HFFc6 (cell line): ENCODE measurements around the gene NXF1. TPM values are rescaled to one million over a fixed set of nuclear protein-coding genes. Genes with fewer than 3 reads are reported as not detected.

ENCODE experiments used
- DNase-seq: peaks from one replicate; pipeline ENCODE4 v3.0.0-alpha.2; 2018
- H3K27ac Mint-ChIP-seq: 2 replicates; pipeline ENCODE4 v1.8.0; 2020; ENCODE audit warnings: mild to moderate bottlenecking, mixed read lengths
- H3K27me3 Mint-ChIP-seq: 2 replicates; pipeline ENCODE4 v1.8.0; 2021; ENCODE audit warnings: mild to moderate bottlenecking, moderate library complexity, mixed read lengths; ENCODE audit not compliant: insufficient read depth
- H3K36me3 Mint-ChIP-seq: 2 replicates; pipeline ENCODE4 v1.8.0; 2021; ENCODE audit warnings: low read depth, mixed read lengths
- H3K4me1 Mint-ChIP-seq: 2 replicates; pipeline ENCODE4 v1.8.0; 2020; ENCODE audit warnings: low read depth, mixed read lengths
- H3K4me3 Mint-ChIP-seq: 2 replicates; pipeline ENCODE4 v1.8.0; 2020; ENCODE audit warnings: mild to moderate bottlenecking, moderate library complexity, mixed read lengths
- H3K9me3 Mint-ChIP-seq: 2 replicates; pipeline ENCODE4 v1.8.0; 2020; ENCODE audit warnings: mild to moderate bottlenecking, mixed read lengths
- CTCF ChIP-seq: fragments of 200-600 bp; sonication (generic); IDR thresholded peaks from 2 replicates; pipeline ENCODE4 v1.5.0; 2021; ENCODE audit warnings: antibody characterized with exemption, mild to moderate bottlenecking
- total RNA-seq, 6 experiments: library from RNA; stranded (reverse); fragmentation: NEBNext Ultra II Directional; extraction: Animal tissue kit (Norgen Biotek cat#: 25700); gene quantifications; 2 replicates in 1 of 6; 3 replicates in 5 of 6; pipeline ENCODE4 v1.2.3, GENCODE V29; 2021

The NXF1 gene
- total RNA-seq, 6 experiments from 2014 or later: 51.5 to 57.7 (median 55.0) TPM

- Mint-ChIP-seq H3K9me3 (peaks cover 10% of the 10 kb centered on the region), H3K27me3 (peaks cover 19% of the 10 kb centered on the region), H3K4me1 (peaks cover 31% of the 10 kb centered on the region), H3K27ac (peak overlapping the region; percentile 55), H3K36me3 (peaks cover 43% of the 10 kb centered on the region), H3K4me3 (peak overlapping the region; percentile 37)
- no peak for DNase-seq
- TF ChIP-seq CTCF: no peak
These were observed 46.7 kb upstream of the NXF1 start for GRCh38 chr11:62851807-62852522.

GRCh38 chr11:62850911-62851806, 45.9 kb upstream of the NXF1 start:
- no peak for TF ChIP-seq CTCF
- H3K4me1 Mint-ChIP-seq: peaks cover 31% of the 10 kb centered on the region
- no peak for DNase-seq
- H3K27ac Mint-ChIP-seq: peak overlapping the region; percentile 55
- peak overlapping the region; percentile 37 for H3K4me3 Mint-ChIP-seq
- H3K9me3 Mint-ChIP-seq: peaks cover 10% of the 10 kb centered on the region
- H3K27me3 Mint-ChIP-seq: peaks cover 19% of the 10 kb centered on the region
- H3K36me3 Mint-ChIP-seq: peaks cover 43% of the 10 kb centered on the region

- no peak for TF ChIP-seq CTCF
- no peak overlapping the region for H3K4me3 Mint-ChIP-seq
- no peak overlapping the region for H3K27ac Mint-ChIP-seq
- no peak for DNase-seq
- peaks cover 20% of the 10 kb centered on the region for H3K4me1 Mint-ChIP-seq
- H3K27me3 Mint-ChIP-seq: peaks cover 1% of the 10 kb centered on the region
- peaks cover 14% of the 10 kb centered on the region for H3K36me3 Mint-ChIP-seq
- no peaks in the 10 kb centered on the region for H3K9me3 Mint-ChIP-seq
These were observed 42.6 kb upstream of the NXF1 start for GRCh38 chr11:62847767-62848314.

- no peak for TF ChIP-seq CTCF
- H3K27me3 Mint-ChIP-seq: peaks cover 1% of the 10 kb centered on the region
- peaks cover 5% of the 10 kb centered on the region for H3K4me1 Mint-ChIP-seq
- no peak overlapping the region for H3K4me3 Mint-ChIP-seq
- H3K27ac Mint-ChIP-seq: no peak overlapping the region
- H3K36me3 Mint-ChIP-seq: no peaks in the 10 kb centered on the region
- no peak for DNase-seq
- no peaks in the 10 kb centered on the region for H3K9me3 Mint-ChIP-seq
These were observed 40.9 kb upstream of the NXF1 start for GRCh38 chr11:62846177-62846576.

GRCh38 chr11:62844154-62844553, 38.9 kb upstream of the NXF1 start:
- no peak for TF ChIP-seq CTCF
- no peak overlapping the region for H3K27ac Mint-ChIP-seq
- H3K27me3 Mint-ChIP-seq: peaks cover 9% of the 10 kb centered on the region
- H3K4me1 Mint-ChIP-seq: peaks cover 16% of the 10 kb centered on the region
- H3K9me3 Mint-ChIP-seq: no peaks in the 10 kb centered on the region
- peaks cover 5% of the 10 kb centered on the region for H3K36me3 Mint-ChIP-seq
- no peak for DNase-seq
- H3K4me3 Mint-ChIP-seq: no peak overlapping the region
